AG09319 (cell line): ENCODE results near the gene DCP2.

Experiments used
- DNase-seq: peaks from one replicate; pipeline ENCODE4 v3.0.0-alpha.2; 2010; ENCODE audit warnings: low read depth; ENCODE audit errors: extremely low read depth
- TF ChIP-seq, protein P1 (sequence below): IDR thresholded peaks from 2 replicates; pipeline ENCODE4 v1.5.1; 2011; ENCODE audit warnings: low read depth, mild to moderate bottlenecking, inconsistent platforms, low read length, moderate library complexity

Gene DCP2

DNA sequence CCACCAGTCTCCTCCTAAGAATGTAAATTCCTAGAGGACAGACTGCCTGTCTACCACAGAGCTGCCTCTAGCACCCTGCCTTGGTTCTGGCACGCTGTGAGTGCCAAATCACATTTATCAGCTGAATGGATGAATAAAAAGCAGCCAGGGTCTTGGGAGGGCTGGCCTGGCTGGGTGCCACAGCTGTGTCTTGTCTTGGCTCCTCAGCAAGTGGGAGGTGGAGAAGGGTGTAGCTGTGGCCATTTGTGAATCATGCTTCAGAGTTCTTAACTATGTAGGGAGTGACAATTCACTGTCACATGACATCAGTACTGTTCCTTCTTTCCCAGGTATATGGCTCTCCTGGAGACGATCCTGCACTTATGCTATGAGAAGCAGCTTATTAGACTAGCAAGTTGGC is 70.6 kb downstream of the DCP2 start:
- DNase-seq = no peak
- TF ChIP-seq, protein P1, sequence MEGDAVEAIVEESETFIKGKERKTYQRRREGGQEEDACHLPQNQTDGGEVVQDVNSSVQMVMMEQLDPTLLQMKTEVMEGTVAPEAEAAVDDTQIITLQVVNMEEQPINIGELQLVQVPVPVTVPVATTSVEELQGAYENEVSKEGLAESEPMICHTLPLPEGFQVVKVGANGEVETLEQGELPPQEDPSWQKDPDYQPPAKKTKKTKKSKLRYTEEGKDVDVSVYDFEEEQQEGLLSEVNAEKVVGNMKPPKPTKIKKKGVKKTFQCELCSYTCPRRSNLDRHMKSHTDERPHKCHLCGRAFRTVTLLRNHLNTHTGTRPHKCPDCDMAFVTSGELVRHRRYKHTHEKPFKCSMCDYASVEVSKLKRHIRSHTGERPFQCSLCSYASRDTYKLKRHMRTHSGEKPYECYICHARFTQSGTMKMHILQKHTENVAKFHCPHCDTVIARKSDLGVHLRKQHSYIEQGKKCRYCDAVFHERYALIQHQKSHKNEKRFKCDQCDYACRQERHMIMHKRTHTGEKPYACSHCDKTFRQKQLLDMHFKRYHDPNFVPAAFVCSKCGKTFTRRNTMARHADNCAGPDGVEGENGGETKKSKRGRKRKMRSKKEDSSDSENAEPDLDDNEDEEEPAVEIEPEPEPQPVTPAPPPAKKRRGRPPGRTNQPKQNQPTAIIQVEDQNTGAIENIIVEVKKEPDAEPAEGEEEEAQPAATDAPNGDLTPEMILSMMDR = no peak

DNA sequence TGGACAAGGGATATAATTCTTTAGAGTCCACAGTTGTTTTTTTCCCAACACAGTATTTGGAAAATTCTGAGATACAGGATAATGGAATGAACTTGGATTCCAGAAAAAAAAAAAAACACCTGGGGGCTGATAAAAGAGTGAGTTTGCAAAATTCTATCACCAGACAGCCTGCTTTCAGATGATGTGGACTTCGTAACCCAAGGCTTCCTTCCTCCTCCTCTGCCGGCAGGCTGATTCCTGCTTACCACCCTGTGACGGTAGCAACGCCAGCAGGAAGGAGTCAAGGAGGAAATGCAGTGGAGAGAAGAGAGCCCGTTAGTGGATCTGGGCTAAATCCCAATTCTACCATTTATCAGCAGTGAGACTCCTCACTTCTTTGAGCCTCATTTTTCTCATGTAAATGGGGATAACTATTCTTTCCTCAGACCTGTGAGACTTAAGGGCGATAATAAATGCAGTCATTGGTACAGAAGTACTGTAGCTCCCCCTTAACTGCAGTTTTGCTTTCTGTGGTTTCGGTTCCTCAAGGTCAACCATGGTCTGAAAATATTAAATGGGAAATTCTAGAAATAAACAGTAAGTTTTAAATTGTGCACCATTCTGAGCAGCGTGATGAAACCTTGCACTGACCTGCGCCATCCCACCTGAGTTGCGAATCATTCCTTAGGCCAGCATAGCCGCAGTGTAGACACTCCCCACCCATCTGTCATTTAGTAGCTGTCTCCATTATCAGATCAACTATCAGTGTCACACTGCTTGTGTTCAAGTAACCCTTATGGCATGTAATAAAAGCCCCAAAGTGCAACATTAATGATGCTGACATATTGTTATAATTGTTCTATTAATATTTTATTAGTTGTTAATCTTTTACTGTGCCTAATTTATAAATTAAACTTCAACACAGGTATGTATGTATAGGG is 71.4 kb downstream of the DCP2 start:
- TF ChIP-seq, protein P1 = no peak
- DNase-seq = no peak

DNA sequence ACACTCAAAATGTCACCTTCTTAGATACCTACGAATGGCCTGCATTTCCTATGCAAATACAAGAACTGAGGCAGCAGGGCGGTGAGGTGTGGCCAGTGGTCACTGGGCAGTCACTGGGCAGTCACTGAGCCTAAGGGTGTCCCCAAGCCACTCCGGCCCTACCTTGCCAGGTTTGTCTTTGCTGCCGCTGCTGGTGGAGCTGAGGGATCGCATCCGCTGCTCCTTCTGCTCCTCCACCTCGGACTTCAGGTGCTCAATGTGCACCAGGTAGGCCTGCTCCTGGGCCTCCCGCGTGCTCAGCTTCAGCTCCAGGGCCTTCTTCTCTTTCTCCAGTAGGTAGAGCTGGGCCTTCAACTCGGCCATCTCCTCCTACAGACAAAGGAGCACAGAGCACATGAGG is 72.3 kb downstream of the DCP2 start:
- DNase-seq = no peak
- TF ChIP-seq, protein P1 = no peak

DNA sequence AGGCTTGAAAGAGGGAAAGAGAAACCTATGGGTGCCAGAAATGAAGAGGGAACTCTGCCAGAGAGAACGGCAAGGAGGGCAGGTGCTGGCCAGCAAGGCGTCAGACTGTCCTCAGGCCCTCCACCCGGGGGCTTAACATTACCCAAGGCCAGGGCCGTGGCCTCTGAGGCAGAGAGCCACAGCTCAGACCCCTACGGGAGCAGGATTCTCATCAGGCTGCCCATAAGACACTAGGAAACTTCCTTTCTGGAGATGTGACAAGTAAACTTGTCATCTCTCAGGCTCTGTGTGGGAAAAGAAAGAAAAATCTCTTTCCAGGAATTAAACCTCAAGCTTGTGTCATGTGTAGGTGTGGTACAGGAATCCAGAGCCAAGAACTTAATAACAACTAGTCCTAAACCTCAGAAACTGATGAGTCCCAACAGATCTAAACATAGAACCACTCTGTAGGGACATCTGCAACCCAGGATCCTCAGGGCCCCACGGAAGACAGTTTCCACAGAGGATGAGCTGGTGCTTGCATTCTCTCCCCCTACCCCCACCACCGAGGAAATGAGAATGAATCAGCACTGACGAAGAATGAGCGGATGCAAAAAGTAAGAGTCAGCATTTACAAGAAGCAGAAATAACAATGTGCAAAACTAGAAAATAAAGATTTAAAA is 74.3 kb downstream of the DCP2 start:
- TF ChIP-seq, protein P1 = no peak
- no peak for DNase-seq

DNA sequence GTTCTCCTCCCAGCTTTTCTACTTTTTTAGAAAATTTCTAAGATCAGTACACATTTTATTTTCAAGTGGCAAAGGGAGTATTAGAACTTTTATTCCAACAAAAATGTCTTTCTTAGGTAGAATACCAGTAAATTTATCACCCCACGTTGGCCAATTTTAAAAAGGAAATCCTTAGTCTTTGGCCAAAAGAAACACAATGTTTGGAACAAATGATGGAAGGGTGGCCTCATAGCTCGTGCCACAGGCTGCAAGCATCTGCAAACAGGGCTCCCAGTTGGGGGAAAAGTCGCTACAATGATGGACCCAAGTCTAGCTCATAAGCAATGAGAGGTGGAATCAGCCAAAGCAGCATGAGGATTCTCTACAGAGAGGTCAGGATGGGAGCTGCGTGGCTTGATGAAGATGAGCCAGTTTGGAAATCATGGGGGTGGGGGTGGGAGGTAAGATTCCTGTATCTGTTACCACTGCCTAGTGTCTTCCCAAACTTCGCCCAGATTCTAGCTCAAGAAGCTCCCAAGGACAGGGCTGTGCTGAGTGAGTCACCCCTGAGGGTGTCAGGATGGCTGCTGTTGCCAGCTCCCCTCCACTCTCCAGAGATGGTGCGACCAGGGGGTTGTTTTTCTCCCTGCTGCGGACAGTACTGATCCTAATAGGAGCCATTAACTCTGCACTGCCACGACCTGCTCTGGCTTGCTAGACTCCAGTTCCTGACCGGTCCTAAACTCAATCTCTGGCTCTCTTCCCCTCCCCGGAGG is 75.6 kb downstream of the DCP2 start:
- DNase-seq = no peak
- TF ChIP-seq, protein P1 = no peak

DNA sequence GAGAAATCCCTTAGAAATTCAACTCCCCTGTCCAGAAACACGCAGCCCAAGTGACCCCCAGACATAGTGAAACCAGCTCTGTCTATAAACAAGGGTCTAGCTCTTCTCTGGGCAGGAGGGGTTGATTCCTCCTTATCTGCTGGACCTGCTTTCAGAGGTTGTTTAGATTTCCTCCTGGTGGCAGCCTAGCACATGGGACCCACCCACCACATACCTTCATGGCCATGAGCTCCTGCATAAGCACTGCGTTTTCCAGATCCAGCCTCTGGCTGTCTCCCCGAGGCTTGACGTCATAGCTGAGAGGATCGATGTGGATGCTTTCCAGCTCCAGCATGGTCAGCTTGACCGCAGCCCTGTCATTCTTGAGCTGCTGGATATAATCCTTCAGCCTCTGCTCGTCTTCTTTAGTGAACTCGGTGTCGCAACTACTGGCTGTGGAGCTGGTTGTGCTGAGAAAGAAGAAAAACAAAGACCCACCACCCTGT is 77.0 kb downstream of the DCP2 start:
- DNase-seq = no peak

More for the DNA sequence above, 77.0 kb downstream of the DCP2 start:
- TF ChIP-seq, protein P1 = no peak
